HG02981 (cell line): ENCODE measurements around the gene CADM4.
"Not testable (repeated sequence)": the region's sequence is repeated elsewhere in the genome, so short reads cannot be mapped to it uniquely, and the experiment has no call there.

Source experiments
- ATAC-seq: cut with Tn5 transposase; IDR thresholded peaks from one replicate; pipeline ENCODE4 v1.9.1; 2021; ENCODE audit warnings: mild to moderate bottlenecking, moderate library complexity; ENCODE audit not compliant: unreplicated experiment

Gene CADM4, protein sequence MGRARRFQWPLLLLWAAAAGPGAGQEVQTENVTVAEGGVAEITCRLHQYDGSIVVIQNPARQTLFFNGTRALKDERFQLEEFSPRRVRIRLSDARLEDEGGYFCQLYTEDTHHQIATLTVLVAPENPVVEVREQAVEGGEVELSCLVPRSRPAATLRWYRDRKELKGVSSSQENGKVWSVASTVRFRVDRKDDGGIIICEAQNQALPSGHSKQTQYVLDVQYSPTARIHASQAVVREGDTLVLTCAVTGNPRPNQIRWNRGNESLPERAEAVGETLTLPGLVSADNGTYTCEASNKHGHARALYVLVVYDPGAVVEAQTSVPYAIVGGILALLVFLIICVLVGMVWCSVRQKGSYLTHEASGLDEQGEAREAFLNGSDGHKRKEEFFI

DNA sequence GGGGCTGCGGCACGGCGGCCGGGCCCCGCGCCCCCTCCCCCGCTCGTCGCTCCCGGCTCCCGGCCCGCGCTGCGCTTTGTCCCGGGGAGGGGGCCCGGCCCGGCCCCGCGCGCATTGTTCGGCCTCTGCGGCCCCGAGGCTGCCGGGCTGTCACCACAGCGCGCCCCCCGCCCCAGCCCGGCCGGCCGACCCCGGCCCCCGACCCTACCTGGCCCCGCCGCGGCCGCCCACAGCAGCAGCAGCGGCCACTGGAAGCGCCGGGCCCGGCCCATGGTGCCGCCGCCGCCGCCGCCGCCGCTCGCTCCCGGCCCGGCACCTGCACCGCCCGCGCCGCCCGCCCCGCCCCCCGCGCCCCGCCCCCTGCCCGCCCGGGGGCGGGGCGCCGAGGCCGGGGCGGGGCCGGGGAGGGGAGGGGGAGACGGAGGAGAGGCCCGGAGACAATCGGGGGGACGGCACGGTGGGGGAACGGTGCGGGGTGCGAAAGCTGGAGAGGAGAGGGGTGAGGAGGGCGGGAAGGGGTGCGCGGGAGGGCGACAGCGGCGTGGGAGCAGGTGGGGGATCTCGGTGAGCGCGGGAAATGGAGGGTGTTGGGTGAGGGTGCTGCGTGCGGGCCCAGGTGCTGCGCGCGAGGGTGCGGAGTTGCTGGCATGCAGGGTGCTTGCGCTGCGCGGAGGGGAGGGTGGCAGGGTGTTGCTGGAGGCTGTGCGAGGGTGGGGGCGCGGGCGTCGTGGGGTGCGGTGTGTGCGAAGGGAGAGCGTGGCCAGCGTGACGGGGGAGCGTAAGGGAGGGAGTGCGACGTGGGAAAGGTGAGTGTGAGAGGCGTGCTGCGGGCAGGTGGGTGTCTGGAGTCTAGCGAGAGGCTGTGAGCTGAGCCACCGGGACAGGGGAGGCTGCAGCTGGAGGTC is at the start of gene CADM4:
Gene CADM4, minus strand, starts transcription at position 332 of the 905 bp plus-strand sequence. Its CDS starts 60 bp downstream, at position 272.
- no peak for ATAC-seq

DNA sequence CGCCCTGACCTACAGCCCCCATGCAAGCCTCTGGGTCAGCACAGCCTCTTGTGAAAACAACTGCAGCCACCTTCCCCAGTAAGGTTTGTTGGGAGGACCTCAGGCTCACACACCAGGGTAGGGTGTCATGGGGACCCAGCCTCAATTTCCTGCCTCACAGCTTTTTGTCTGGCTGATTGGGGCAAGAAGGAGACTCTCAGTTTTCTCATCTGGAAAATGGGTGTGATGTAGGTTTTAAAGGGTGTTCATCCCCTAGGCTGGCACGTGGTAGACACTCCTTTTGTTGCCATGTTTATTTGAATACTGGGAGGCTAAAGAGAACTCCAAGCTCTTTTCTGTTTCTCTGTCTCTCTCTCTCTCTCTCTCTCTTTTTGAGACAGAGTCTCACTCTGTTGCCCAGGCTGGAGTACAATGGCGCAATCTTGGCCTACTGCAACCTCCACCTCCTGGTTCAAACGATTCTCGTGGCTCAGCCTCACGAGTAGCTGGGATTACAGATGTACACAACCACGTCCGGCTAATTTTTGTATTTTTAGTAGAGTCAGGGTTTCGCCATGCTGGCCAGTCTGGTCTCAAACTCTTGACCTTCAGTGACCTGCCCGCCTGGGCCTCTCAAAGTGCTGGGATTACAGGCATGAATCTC is 48.5 kb upstream of the CADM4 start:
- ATAC-seq = no peak

DNA sequence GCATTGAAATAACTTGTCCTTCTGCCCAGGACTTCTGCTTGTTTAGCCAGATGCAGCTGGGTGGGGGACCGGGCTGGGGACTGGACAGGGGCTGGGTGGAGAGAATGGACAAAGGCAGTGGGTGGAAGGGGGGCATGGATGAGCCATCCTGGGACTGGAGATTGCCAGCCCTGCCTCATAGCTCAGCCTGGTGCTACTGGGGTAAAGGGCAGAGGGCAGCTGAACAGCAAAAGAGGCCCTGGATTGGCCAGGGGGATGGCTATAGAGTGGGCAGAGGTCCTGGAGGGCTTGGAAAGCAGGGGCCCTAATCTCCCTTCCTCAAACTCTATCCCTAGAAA is 48.0 kb upstream of the CADM4 start:
- ATAC-seq = no peak

DNA sequence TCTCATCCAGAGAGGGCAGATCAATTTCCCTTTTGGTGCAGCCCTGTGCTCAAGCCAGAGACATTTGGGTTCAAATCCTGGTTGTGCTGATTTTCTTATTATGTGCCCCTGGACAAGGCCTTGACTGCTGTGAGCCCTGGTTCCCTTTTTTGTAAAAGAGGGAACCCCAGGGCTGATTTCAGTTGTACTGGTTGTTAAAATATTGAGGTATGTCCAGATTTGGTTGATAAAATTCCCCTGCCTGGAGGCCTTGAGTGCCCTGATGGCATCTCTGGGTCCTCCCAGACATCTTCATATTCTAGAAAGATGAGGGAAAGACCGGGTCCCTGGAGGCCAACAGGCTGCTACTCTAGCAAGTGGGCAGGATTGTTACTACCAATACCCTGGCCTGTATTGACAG is 44.7 kb upstream of the CADM4 start:
- no peak for ATAC-seq

DNA sequence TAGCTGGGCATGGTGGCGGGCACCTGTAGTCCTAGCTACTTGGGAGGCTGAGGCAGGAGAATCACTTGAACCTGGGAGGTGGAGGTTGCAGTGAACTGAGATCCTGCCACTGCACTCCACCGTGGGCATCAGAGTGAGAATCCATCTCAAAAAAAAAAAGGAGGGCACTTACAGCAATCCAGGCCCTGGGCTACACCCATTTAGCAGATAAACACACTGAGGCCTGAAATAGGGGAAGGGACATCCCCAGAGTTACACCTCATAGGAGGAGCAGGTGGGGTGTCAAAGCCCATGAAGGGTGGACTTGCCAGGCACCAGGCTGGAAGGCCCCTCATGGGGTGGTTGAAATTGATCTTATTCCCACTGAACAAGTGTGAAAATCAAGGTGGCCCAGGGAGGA is 44.3 kb upstream of the CADM4 start:
- ATAC-seq = no peak

DNA sequence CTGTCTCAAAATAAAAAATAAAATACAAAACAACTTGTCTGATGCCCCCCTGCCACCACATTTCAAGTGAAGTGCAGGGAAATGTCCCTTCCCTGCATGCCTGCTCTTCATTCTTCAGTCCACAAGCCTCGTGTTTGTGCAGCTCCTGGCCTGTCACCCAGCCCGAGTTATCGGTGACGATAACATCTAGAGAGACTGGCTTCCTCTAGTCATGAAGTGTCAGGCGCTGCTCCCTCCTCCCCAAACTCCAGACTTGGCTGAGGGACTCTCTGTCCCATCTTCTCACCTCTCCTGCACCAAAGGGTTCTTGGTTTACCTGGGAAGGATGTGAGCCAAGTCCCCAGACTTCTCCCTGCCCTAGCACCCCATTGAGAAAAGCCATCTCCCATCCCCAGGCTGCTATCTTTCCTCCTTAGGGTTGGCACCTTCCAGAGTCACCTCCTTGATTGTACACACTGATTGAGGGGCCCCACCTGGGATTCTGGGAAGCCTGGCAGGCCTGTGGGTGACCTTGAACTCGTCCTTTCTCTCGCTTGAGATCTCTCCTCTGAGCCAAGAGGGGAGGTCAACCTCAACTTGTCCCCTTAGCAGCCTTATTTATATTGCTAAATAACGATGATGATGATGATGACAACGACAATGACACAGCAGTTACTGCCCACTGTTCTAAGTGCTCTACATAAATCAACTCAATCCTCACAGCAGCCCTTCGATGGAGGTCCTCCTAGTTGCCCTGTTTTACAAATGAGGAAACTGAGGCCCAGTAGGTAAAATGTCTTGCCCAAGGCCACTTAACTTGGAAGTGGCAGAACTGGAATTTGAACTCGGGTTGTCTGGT is 43.4 kb upstream of the CADM4 start:
- ATAC-seq = no peak

DNA sequence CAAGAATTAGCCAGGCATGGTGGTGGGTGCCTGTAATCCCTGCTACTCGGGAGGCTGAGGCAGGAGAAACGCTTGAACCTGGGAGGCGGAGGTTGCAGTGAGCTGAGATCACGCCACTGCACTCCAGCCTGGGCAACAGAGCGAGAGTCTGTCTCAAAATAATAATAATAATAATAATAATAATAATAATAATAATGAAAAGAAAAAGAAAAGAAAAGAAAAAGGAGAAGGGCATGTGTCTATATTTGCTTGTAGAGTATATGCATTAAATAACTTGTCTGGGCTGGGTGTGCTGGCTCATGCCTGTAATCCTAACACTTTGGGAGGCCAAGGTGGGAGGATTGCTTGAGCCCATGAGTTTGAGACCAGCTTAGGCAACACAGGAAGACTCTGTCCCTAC is 42.6 kb upstream of the CADM4 start:
- ATAC-seq = not testable (repeated sequence)

DNA sequence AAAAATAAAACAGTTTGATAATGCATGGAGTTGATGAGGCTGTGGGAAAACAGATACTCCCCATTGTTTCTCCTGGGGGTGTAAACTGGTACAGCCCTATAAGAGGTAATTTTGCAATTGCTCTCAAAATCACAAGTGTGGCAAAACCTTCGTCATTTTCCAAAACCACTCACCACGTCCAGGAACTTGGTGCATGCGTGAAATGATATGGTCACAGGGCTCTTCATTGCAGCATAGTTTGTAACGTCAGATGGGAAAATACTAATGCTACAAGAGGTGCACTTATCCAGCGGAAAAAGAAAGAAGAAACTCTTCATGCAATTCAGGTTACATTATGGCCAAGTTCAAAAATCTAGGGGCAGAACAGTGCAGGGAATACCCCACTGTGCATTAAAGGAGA is 42.2 kb upstream of the CADM4 start:
- ATAC-seq = no peak

DNA sequence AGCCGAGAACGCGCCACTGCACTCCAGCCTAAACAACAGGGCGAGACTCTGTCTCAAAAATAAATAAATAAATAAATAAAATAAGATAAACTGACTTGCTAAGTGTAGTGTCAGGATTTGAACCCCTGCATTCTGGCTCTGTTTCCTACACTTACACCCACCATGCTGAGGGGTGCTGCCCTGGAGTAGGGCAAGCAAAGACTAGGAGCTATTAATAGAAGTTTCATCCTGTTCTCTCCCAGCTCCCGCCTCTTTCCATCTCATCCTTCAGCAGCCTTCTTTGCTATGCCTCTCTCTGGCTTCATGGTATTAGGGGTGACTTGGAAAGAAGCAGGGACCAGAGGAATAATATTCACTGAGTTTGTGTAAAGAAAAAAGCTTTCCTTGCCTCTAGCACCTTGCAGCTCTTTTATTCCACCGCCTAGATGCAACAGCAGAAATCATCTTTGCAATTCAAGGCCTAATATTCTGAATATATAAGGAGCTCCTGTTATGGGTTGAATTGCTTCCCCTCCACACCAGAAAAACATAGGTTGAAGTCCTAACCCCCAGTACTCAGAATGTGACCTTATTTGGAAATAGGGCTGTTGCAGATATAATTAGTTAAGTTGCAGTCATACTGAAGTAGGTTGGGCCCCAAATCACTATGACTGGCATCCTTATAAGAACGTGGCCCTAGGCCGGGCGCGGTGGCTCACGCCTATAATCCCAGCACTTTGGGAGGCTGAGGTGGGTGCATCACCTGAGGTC is 39.0 kb upstream of the CADM4 start:
- no peak for ATAC-seq

DNA sequence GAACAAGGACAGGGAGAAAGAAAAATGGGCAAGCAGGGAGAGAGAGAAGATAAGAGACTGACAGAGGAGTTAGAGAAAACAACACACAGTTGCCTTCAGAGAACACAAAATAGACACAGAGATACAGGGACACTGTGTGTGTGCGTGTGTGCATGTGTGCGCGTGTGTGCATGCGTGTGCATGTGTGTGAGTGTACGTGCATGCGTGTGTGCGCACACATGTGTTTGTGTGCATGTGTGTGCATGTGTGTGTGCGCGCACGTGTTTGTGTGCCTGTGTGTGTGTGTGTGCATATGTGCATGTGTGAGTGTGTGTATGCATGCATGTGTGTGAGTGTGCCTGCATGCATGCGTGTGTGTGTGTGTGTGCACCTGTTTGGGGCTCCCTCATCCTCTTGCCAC is 36.3 kb upstream of the CADM4 start:
- no peak for ATAC-seq

DNA sequence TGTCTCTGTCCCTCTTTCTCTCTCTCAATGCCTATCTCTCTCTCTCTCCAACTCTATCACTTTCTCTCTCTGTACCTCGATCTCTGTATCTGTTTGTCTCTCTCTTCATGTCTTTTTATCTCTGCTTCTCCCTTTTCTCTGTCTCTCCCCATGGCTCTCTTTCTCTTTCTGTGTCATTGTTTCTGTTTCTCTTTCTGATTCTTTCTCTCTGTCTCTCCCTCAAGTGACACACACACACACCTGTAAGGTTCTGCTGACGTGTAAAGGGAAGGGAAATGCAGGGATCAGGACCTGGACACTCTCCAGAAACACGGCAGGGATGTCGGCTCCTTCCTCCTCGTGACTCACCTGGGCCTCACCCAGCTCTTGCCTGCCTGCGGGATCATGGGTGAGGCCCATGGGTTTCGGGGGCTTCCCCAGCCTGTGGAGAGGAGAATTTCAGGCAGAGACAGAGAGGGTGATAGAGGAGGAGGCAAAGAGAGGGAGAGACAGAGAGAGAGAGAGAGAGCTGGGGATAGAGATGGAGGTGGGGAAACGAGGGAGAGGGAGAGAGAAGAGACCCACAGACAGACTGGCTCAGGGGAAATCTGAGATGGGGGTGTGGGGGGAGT is 35.7 kb upstream of the CADM4 start:
- no peak for ATAC-seq

DNA sequence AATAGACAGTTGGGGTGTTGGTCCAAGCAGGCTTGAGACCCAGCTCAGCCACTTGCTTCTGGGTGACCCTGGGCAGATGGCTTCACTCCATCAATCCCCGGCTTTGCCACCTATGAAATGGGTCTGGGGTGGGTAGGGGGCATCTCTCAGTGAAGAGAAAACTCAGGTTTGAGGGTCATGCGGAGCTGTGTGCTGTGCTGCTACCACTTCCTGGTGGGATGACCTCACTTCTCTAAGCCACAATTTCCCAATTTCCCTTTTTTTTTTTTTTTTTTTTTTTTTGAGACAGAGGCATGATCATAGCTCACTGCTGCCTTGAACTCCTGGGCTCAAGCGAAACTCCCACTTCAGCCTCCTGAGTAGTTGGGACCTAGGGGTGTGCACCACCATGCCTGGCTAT is 34.9 kb upstream of the CADM4 start:
- no peak for ATAC-seq

DNA sequence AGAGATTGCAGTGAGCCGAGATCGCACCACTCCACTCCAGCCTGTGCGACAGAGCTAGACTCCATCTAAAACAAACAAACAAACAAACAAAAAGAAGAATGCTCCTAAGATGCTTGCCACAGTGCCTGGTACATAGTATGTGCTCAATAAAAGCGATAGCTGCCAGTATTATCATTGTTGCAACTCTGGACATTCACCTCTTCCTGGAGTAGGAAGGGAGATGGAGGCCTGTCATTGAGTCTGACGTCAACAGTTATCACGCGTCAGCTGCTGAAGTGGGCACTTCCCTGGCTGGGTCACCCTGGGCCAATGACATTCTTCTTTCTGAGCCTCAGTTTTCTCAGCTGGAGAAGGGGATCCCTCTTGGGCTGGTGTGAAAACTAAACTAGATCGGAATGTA is 34.5 kb upstream of the CADM4 start:
- ATAC-seq = no peak

DNA sequence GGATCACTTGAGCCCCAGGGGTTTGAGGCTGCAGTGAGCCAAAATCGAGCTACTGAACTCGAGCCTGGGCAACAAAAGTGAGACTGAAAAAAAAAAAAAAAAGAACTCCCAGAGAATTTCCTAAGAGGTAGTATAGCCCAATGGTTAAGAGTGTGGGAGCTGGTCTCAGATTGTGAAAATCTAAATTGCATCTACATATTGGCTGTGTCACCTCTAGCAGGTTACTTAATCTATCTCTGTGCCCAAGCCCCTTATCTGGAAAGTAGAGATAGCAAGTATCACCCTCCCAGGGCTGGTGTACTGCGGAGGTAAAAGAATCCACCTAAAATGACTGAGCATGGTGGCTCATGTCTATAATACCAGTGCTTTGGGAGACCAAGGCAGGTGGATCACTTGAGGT is 34.0 kb upstream of the CADM4 start:
- ATAC-seq = no peak

DNA sequence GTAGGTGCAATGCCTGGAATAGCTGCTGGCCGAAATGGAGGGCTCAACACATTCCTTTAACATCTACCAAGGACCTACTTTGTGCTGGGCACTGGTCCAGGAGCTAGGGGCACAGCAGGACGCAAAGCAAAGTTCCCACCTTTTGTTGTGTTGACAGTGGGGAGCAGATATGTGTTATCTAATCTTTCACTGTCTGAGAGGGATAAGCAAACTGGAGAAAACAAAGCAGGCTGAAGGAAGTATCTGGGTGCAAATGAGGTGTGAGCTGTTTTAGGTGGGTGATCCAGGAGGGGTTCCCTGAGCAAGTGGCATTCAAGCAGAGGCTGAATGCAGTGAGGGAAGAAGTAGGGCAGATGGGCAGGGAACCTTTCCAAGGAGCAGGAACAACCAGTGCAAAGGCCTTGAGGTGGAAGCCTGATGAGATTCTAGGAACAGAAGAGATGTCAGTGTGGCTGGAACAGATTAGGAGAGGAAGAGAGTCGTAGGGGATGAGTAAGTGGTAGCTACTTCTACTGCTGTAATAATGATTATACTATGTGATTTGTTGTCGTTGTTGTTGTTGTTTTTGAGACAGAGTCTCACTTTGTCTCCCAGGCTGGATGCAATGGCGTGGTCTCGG is 32.5 kb upstream of the CADM4 start:
- no peak for ATAC-seq

DNA sequence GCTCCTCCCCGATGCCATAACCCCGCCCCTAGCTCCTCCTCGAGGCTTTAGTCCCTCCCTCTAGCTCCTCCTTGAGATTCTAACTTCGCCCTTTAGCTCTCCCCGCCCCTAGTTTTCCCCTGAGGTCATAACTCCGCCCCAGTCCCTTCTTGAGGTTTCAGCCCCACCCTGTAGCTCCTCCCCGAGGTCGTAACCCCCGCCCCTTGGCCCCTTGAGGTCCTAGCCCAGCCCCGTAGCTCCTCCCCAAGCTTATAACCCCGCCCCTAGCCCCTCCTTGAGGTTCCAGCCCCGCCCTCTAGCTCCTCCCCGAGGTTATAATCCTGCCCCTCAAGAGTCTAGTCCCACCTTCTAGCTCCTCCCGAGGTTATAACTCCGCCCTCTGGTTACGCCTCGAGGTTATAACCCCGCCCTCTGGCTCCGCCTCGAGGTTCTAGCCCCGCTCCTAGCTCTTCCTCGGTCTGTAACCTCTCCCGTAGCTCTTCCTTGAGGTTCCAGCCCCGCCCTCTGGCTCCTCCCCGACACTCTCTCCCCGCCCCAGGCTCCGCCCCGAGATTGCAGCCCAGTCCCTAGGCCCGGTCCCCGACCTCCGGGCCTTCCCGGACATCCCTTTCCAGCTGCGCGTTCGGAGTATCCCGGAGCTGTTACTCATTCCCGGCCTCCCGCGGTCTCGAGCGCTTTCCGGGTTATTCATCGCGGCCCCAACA is 28.9 kb upstream of the CADM4 start:
- ATAC-seq = peak; percentile 83

DNA sequence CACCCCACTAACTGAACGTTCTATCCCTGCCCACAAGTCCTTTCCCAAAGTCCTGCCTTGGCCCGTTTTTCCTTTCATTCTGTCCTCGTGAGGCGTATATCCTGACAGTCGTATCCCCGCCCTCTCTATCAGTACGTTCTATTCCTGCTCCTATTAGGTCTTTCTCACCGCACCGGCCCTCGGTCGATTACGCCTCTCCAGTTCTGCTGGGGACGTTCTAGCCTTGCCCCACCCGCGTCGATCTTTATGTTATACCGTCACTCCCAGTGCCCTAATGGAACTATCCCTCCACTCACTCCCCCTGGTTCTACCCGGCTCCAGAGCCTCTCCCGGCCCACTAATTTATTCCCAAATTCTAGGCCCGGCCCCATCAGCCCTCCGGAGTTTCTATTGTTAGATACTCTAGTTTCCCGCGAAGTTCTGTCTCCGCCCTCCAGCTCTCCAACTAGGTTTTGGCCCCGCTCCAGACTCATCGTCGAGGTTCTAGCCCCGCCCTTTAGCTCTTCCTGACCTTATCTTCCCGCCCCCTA is 28.3 kb upstream of the CADM4 start:
- no peak for ATAC-seq

DNA sequence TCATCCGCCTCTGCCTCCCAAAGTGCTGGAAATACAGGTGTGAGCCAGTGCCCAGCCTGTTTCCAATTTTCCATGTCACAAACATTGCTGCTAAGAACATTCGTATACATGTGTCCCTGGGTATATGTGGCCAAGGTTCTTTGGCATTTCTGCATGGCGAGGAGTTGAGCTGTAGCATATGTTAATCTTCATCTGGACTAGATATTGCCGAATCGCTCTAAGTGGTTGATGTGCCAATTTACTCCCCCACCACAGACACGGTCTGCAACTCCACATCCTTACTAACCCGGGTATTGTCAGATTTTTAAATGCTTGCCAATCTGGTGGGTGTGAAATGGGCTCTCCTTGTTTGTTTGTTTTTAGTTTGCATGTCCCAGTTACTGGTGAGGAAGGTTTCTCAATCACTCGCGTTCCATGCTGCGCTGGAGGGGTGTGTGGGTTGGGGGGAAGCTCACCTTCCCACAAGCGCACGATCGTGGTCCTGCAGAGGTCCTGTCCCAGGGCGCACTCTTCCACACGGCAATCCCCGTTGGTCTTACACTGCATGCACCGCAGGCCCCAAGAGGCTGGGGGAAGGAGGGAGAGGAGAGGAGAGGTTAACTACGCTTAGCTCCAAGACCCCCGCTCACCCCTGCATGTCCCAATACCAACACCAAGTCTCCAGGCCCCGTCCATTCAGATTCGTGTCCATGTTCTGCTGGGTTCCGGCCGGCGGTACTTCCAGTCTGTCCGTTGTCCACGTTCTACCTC is 27.7 kb upstream of the CADM4 start:
- no peak for ATAC-seq
